B cell (primary cell): ENCODE results near the gene SP140. TPM values are rescaled to one million over a fixed set of nuclear protein-coding genes. Genes with fewer than 3 reads are reported as not detected.

ENCODE experiments used
- ATAC-seq: fragments of 200-7000 bp; cut with Tn5 transposase; one replicate; pipeline ENCODE4 v1.10.0; 2021; ENCODE audit warnings: low read depth, mild to moderate bottlenecking, moderate number of reproducible peaks, moderate library complexity
- CTCF ChIA-PET: fragments of 350-600 bp; sonication (Branson Sonifier 250); formaldehyde crosslinking; loops from one replicate; lab custom pipeline; 2021; ENCODE audit warnings: antibody characterized with exemption, inconsistent platforms; lab: Charles Lee
- POLR2A ChIA-PET: fragments of 350-600 bp; sonication (Branson Sonifier 250); formaldehyde crosslinking; loops from one replicate; lab custom pipeline; 2021; ENCODE audit warnings: antibody characterized with exemption; lab: Charles Lee
- DNase-seq: peaks from one replicate; pipeline ENCODE4 v3.0.0; 2013
- H2AFZ ChIP-seq: 2 replicates; pipeline ENCODE4 v1.6.1; 2012; ENCODE audit warnings: mild to moderate bottlenecking, low read depth, low read length; ENCODE audit not compliant: insufficient read depth, poor library complexity, severe bottlenecking
- H3K27ac ChIP-seq, 2 donors: 1 replicate in 1 of 2; 2 replicates in 1 of 2; pipeline ENCODE4 v1.5.1; 2012 to 2013; ENCODE audit warnings: low read length in 2 of 2, mild to moderate bottlenecking in 2 of 2, moderate library complexity in 1 of 2
- H3K27me3 ChIP-seq, 4 experiments: fragments of 200-600 bp in 1 of 4; sonication (generic) in 1 of 4; replicated peaks in 1 of 4; 1 replicate in 2 of 4; 2 replicates in 2 of 4; pipeline versions ENCODE4 v1.6.1 to v1.7.0; 2013 to 2016; ENCODE audit warnings: low read length in 3 of 4, mild to moderate bottlenecking in 2 of 4, mixed read lengths in 1 of 4, moderate library complexity in 1 of 4; ENCODE audit not compliant: insufficient read depth in 4 of 4, control insufficient read depth in 3 of 4; ENCODE audit errors: control extremely low read depth in 1 of 4
- H3K36me3 ChIP-seq, 2 experiments: replicated peaks in 1 of 2; 1 replicate in 1 of 2; 2 replicates in 1 of 2; pipeline versions ENCODE4 v1.6.1 to v1.7.1; 2013; ENCODE audit warnings: low read length in 1 of 2; ENCODE audit not compliant: insufficient read depth in 2 of 2, control insufficient read depth in 1 of 2; ENCODE audit errors: control extremely low read depth in 1 of 2, extremely low read depth in 1 of 2
- H3K4me1 ChIP-seq, 2 donors: fragments of 200-600 bp in 1 of 2; sonication (generic) in 1 of 2; 1 replicate in 1 of 2; 2 replicates in 1 of 2; pipeline versions ENCODE4 v1.5.1 to v1.6.1; 2013 to 2017; ENCODE audit warnings: low read length in 2 of 2; ENCODE audit not compliant: control insufficient read depth in 2 of 2, insufficient read depth in 2 of 2
- H3K4me2 ChIP-seq: replicated peaks from 2 replicates; pipeline ENCODE3; 2012; ENCODE audit warnings: mild to moderate bottlenecking, low read depth, low read length; ENCODE audit not compliant: poor library complexity, severe bottlenecking
- H3K4me3 ChIP-seq, 5 experiments: fragments of 200-600 bp in 1 of 5; sonication (generic) in 1 of 5; 1 replicate in 3 of 5; 2 replicates in 2 of 5; pipeline versions ENCODE4 v1.5.1 to v1.7.0; 2011 to 2016; ENCODE audit warnings: low read length in 4 of 5, mild to moderate bottlenecking in 4 of 5, low read depth in 2 of 5, control low read depth in 1 of 5, moderate library complexity in 1 of 5; ENCODE audit not compliant: insufficient read depth in 1 of 5; ENCODE audit errors: control extremely low read depth in 1 of 5, extremely low read depth in 1 of 5
- H3K79me2 ChIP-seq: fragments of 200-600 bp; sonication (generic); one replicate; pipeline ENCODE4 v1.6.0; 2016; ENCODE audit warnings: low read length; ENCODE audit not compliant: control insufficient read depth, insufficient read depth
- H3K9ac ChIP-seq: fragments of 200-600 bp; sonication (generic); 2 replicates; pipeline ENCODE4 v1.6.1; 2017; ENCODE audit warnings: mild to moderate bottlenecking, low read length, moderate library complexity
- H3K9me3 ChIP-seq, 3 donors: one replicate each; pipeline versions ENCODE4 v1.6.1 to v1.7.1; 2013; ENCODE audit warnings: low read length in 2 of 3; ENCODE audit not compliant: control insufficient read depth in 2 of 3, insufficient read depth in 1 of 3; ENCODE audit errors: control extremely low read depth in 1 of 3
- H4K20me1 ChIP-seq: 2 replicates; pipeline ENCODE4 v1.6.0; 2012; ENCODE audit warnings: mild to moderate bottlenecking, low read length; ENCODE audit not compliant: insufficient read depth, control insufficient read depth, poor library complexity, severe bottlenecking
- H3K27ac Mint-ChIP-seq: one replicate; pipeline ENCODE4 v1.8.0; 2021; ENCODE audit warnings: mixed read lengths
- H3K27me3 Mint-ChIP-seq: one replicate; pipeline ENCODE4 v1.8.0; 2021; ENCODE audit warnings: mixed read lengths
- H3K4me1 Mint-ChIP-seq: one replicate; pipeline ENCODE4 v1.8.0; 2021; ENCODE audit warnings: mixed read lengths
- H3K4me3 Mint-ChIP-seq: one replicate; pipeline ENCODE4 v1.8.0; 2021; ENCODE audit warnings: mixed read lengths
- H3K9me3 Mint-ChIP-seq: one replicate; pipeline ENCODE4 v1.8.0; 2022; ENCODE audit warnings: mixed read lengths; ENCODE audit not compliant: insufficient read depth
- EZH2 ChIP-seq: IDR thresholded peaks from 2 replicates; pipeline ENCODE4 v1.6.1; 2012; ENCODE audit warnings: borderline replicate concordance, low read depth, mild to moderate bottlenecking, moderate library complexity, low read length; ENCODE audit not compliant: insufficient read depth, poor library complexity, severe bottlenecking
- WGBS: methylation state at CpG from one replicate; pipeline ENCODE4 v1.1.5; 2013; ENCODE audit warnings: missing lambda C conversion rate; ENCODE audit not compliant: insufficient coverage; 5-methylcytosine and 5-hydroxymethylcytosine counted together
- intact Hi-C: fragments of 100-400 bp; cut with micrococcal nuclease; formaldehyde crosslinking; loops from one replicate; pipeline ENCODE4 v1.10.0; 2022
- polyA plus RNA-seq: library from polyadenylated mRNA; depleted of rRNA; stranded (reverse); fragments of >200 nt; gene quantifications from 2 replicates; pipeline ENCODE4 v1.2.3, GENCODE V29; 2012
- total RNA-seq, 2 donors: library from RNA; stranded (reverse); fragments of 120-200 nt in 1 of 2; gene quantifications; 1 replicate in 1 of 2; 2 replicates in 1 of 2; pipeline versions ENCODE4 v1.2.3 to v1.2.4, GENCODE V29; 2013 to 2022
- TF ChIP-seq, protein P1 (sequence below): fragments of 200-600 bp; IDR thresholded peaks from one replicate; pipeline ENCODE4 v1.8.0; 2022; ENCODE audit warnings: antibody characterized with exemption, mild to moderate bottlenecking

The SP140 gene
- total and polyA plus RNA-seq, 2 donors (not counting 1 experiment from before 2014, with no cell fraction given) = 78.7 to 411 TPM

DNA sequence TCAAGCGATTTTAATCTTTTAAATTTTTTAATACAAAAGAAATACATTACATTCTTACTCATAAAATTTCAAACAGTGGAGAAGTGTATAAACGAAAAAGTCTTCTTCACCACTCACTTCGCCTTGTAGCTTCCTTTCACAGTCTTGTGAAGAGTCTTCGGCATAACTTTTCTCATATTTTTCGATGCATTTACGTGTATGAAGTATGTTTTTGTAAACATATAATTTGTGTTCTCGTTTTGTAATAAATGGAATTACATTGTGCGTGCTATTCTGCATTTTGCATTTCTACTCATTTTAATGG is 102.6 kb downstream of the SP140 start:
- H3K4me2 ChIP-seq = peak overlapping the region; percentile 83
- H3K4me3 ChIP-seq = peak overlapping the region; percentile 45 to 83 (median 70)
- peak overlapping the region; percentile 84 for H3K9ac ChIP-seq
- TF ChIP-seq, protein P1, sequence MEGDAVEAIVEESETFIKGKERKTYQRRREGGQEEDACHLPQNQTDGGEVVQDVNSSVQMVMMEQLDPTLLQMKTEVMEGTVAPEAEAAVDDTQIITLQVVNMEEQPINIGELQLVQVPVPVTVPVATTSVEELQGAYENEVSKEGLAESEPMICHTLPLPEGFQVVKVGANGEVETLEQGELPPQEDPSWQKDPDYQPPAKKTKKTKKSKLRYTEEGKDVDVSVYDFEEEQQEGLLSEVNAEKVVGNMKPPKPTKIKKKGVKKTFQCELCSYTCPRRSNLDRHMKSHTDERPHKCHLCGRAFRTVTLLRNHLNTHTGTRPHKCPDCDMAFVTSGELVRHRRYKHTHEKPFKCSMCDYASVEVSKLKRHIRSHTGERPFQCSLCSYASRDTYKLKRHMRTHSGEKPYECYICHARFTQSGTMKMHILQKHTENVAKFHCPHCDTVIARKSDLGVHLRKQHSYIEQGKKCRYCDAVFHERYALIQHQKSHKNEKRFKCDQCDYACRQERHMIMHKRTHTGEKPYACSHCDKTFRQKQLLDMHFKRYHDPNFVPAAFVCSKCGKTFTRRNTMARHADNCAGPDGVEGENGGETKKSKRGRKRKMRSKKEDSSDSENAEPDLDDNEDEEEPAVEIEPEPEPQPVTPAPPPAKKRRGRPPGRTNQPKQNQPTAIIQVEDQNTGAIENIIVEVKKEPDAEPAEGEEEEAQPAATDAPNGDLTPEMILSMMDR = no peak
- no peak for TF ChIP-seq EZH2
- intact Hi-C loops = loop anchor here (5.0 kb wide), 2 partner anchors 84 to 384 kb away; partner anchors contain the start of gene CAB39
- WGBS = no CpG with 5 or more reads among the region's 8 CpGs
- peaks cover 0 to 6% (median 0%) of the 10 kb centered on the region in 3 donors for H3K9me3 ChIP-seq
- peaks cover 81% of the 10 kb centered on the region for H3K79me2 ChIP-seq
- Mint-ChIP-seq H3K4me3 (peak overlapping the region; percentile 75), H3K27ac (peak overlapping the region; percentile 80), H3K4me1 (peaks cover 74% of the 10 kb centered on the region), H3K9me3 (no peaks in the 10 kb centered on the region), H3K27me3 (no peaks in the 10 kb centered on the region)
- no peaks in the 10 kb centered on the region for H3K27me3 ChIP-seq
- H3K27ac ChIP-seq = peak overlapping the region; percentile 95
- H3K4me1 ChIP-seq = peaks cover 52 to 63% of the 10 kb centered on the region in 2 donors
- ATAC-seq (no peak), DNase-seq (no peak)
- ChIA-PET POLR2A (interaction anchor here (0.6 to 1.6 kb wide), 3 partner anchors 10 to 102 kb away, joined by 3 to 9 read pairs (median 4); no protein-coding TSS in a partner anchor), CTCF (interaction anchor here (1.2 to 2.4 kb wide), 3 partner anchors 11 to 386 kb away, joined by 3 to 14 read pairs (median 6); no protein-coding TSS in a partner anchor)
- peaks cover 5% of the 10 kb centered on the region for H4K20me1 ChIP-seq
- peaks cover 0 to 41% of the 10 kb centered on the region in 2 experiments for H3K36me3 ChIP-seq
- no peak overlapping the region for H2AFZ ChIP-seq

DNA sequence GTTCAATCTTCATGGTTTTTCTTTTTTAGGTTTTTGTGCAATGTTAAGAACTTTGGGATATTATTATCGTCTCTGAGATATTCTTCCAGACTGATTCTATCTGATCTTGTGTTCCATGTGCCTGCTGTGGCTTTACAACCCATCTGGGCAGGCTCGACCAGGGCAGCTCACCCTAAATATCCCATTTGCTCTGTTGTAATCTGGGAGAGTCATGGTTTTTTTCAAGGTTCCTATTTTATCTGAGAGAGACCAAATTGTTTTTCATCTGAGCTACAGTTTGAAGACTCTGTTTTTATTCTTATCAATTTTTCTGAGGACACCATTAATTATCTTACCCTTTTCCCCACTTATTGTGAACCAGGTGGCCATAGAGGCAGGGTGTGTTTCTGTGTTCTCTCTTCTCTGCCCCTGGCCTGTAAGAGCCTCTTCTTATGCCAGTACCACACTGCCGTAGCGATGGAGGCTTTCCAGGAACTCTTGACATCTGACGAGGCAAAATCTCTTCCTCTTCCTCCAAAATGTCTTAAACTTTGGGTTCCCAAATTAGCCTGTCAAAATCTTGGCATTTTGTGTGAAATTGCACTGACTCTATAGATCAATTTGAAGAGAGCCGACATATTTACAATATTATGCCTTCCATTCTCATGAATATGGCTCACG is 104.5 kb downstream of the SP140 start:
- Histone ChIP-seq H3K4me2 (peak overlapping the region; percentile 83), H3K36me3 (peaks cover 7 to 59% of the 10 kb centered on the region in 2 experiments), H3K27ac (peak overlapping the region in 1 of 2 donors; percentile 95), H3K4me1 (peaks cover 54 to 55% of the 10 kb centered on the region in 2 donors), H3K27me3 (no peaks in the 10 kb centered on the region), H2AFZ (no peak overlapping the region), H3K9ac (no peak overlapping the region), H4K20me1 (peaks cover 5% of the 10 kb centered on the region), H3K79me2 (peaks cover 89% of the 10 kb centered on the region), H3K9me3 (no peaks in the 10 kb centered on the region), H3K4me3 (no peak overlapping the region)
- peak overlapping the region; percentile 78 for H3K4me3 Mint-ChIP-seq
- H3K9me3 Mint-ChIP-seq = no peaks in the 10 kb centered on the region
- H3K27ac Mint-ChIP-seq = peak overlapping the region; percentile 57
- DNase-seq (no peak), ATAC-seq (no peak)
- TF ChIP-seq, protein P1 = no peak
- no peak for TF ChIP-seq EZH2
- WGBS = no CpG with 5 or more reads among the region's 7 CpGs
- CTCF ChIA-PET = interaction anchor here (0.9 kb wide), 1 partner anchor 47 kb away, joined by 3 read pairs; no protein-coding TSS in a partner anchor
- H3K4me1 Mint-ChIP-seq = peaks cover 79% of the 10 kb centered on the region
- POLR2A ChIA-PET = no interaction called here
- H3K27me3 Mint-ChIP-seq = no peaks in the 10 kb centered on the region
- intact Hi-C loops = loop anchor here (5.0 kb wide), 2 partner anchors 82 to 382 kb away; partner anchors contain the start of gene CAB39
